Large intestine (tissue), 3 donors: ENCODE results near the gene ECE2. TPM values are rescaled to one million over a fixed set of nuclear protein-coding genes. Genes with fewer than 3 reads are reported as not detected.

Experiments
- DNase-seq, 2 donors: peaks; one replicate each; pipeline versions ENCODE4 v3.0.0 to v3.0.0-alpha.2; 2013
- H3K27ac ChIP-seq: one replicate; pipeline ENCODE4 v1.5.1; 2013; ENCODE audit warnings: low read length
- H3K27me3 ChIP-seq: 2 replicates; pipeline ENCODE4 v1.6.1; 2013; ENCODE audit warnings: low read length; ENCODE audit not compliant: control insufficient read depth, insufficient read depth
- H3K36me3 ChIP-seq: 2 replicates; pipeline ENCODE4 v1.6.1; 2013; ENCODE audit warnings: low read length; ENCODE audit not compliant: control insufficient read depth, insufficient read depth
- H3K4me1 ChIP-seq: one replicate; pipeline ENCODE4 v1.6.1; 2013; ENCODE audit warnings: low read length; ENCODE audit not compliant: control insufficient read depth, insufficient read depth
- H3K4me3 ChIP-seq: one replicate; pipeline ENCODE4 v1.5.1; 2013; ENCODE audit warnings: low read length
- H3K9me3 ChIP-seq: one replicate; pipeline ENCODE4 v1.6.1; 2013; ENCODE audit warnings: mild to moderate bottlenecking, low read depth, low read length, moderate library complexity; ENCODE audit not compliant: control insufficient read depth
- WGBS: methylation state at CpG from one replicate; pipeline ENCODE4 v1.1.5; 2013; ENCODE audit warnings: low lambda C conversion rate; ENCODE audit not compliant: insufficient coverage; 5-methylcytosine and 5-hydroxymethylcytosine counted together
- polyA plus RNA-seq: library from polyadenylated mRNA; unstranded; fragments of 120-200 nt; gene quantifications from one replicate; pipeline ENCODE4 v1.2.1, GENCODE V29; 2013

Gene ECE2
- polyA plus RNA-seq, 1 donor, result 1.4 TPM

- H3K27me3 ChIP-seq, result peaks cover 14% of the 10 kb centered on the region
- no peak for DNase-seq
Observed at GRCh38 chr3:184240384-184241140, 35.3 kb upstream of the ECE2 start.

GRCh38 chr3:184241141-184241446 lies 34.7 kb upstream of the ECE2 start:
- peaks cover 36% of the 10 kb centered on the region for H3K36me3 ChIP-seq
- peaks cover 4% of the 10 kb centered on the region for H3K4me1 ChIP-seq
- H3K27me3 ChIP-seq, result peaks cover 10% of the 10 kb centered on the region
- no CpG with 5 or more reads among the region's 17 CpGs for WGBS
- no peak for DNase-seq
- no peaks in the 10 kb centered on the region for H3K9me3 ChIP-seq
- H3K4me3 ChIP-seq, result peak overlapping the region; percentile 31
- H3K27ac ChIP-seq, result no peak overlapping the region

More at GRCh38 chr3:184240384-184241140, 35.3 kb upstream of the ECE2 start:
- no CpG with 5 or more reads among the region's 4 CpGs for WGBS
- Histone ChIP-seq H3K4me3 (no peak overlapping the region), H3K4me1 (peaks cover 4% of the 10 kb centered on the region), H3K9me3 (no peaks in the 10 kb centered on the region), H3K36me3 (peaks cover 35% of the 10 kb centered on the region), H3K27ac (no peak overlapping the region)

GRCh38 chr3:184241447-184242296 lies 34.1 kb upstream of the ECE2 start:
- Histone ChIP-seq H3K27me3 (peaks cover 4% of the 10 kb centered on the region), H3K4me3 (peak overlapping the region; percentile 31), H3K9me3 (no peaks in the 10 kb centered on the region), H3K4me1 (peaks cover 4% of the 10 kb centered on the region), H3K36me3 (peaks cover 36% of the 10 kb centered on the region), H3K27ac (no peak overlapping the region)
- WGBS, result no CpG with 5 or more reads among the region's 46 CpGs
- DNase-seq, result peak; percentile 63 to 77

GRCh38 chr3:184242297-184242685 lies 33.5 kb upstream of the ECE2 start:
- DNase-seq, result no peak
- peaks cover 36% of the 10 kb centered on the region for H3K36me3 ChIP-seq
- WGBS, result no CpG with 5 or more reads among the region's 5 CpGs

GRCh38 chr3:184248454-184249411 lies 27.1 kb upstream of the ECE2 start, which contains the start of gene ALG3:
Gene ALG3 (minus strand): TSS chr3:184248962. CDS start chr3:184248940, 22 bp downstream.
- peak within 1 kb of the TSS; percentile 83 for H3K27ac ChIP-seq
- no CpG with 5 or more reads among the region's 49 CpGs for WGBS
- H3K4me1 ChIP-seq, result no peaks in the 10 kb centered on the region

More at GRCh38 chr3:184242297-184242685, 33.5 kb upstream of the ECE2 start:
- Histone ChIP-seq H3K9me3 (no peaks in the 10 kb centered on the region), H3K27me3 (no peaks in the 10 kb centered on the region), H3K4me3 (no peak overlapping the region), H3K27ac (no peak overlapping the region), H3K4me1 (peaks cover 4% of the 10 kb centered on the region)

GRCh38 chr3:184249412-184250166 lies 26.2 kb upstream of the ECE2 start, which contains the start of gene EEF1AKMT4:
Gene EEF1AKMT4 (plus strand): TSS chr3:184249672. CDS start chr3:184249695, 23 bp downstream.
- WGBS, result no CpG with 5 or more reads among the region's 54 CpGs

More at GRCh38 chr3:184248454-184249411, 27.1 kb upstream of the ECE2 start, which contains the start of gene ALG3:
- DNase-seq, result peak; percentile 82 to 87
- no peaks in the 10 kb centered on the region for H3K9me3 ChIP-seq
- no peaks in the 10 kb centered on the region for H3K27me3 ChIP-seq
- peaks cover 20% of the 10 kb centered on the region for H3K36me3 ChIP-seq
- peak within 1 kb of the TSS; percentile 75 for H3K4me3 ChIP-seq

GRCh38 chr3:184250167-184250828 lies 25.5 kb upstream of the ECE2 start:
- H3K9me3 ChIP-seq, result no peaks in the 10 kb centered on the region
- H3K36me3 ChIP-seq, result peaks cover 4% of the 10 kb centered on the region
- peak overlapping the region; percentile 75 for H3K4me3 ChIP-seq
- WGBS, result 5% methylated on average over 2 of the region's 20 CpGs
- H3K4me1 ChIP-seq, result no peaks in the 10 kb centered on the region
- H3K27me3 ChIP-seq, result no peaks in the 10 kb centered on the region
- H3K27ac ChIP-seq, result peak overlapping the region; percentile 50
- peak; percentile 81 to 82 for DNase-seq

More at GRCh38 chr3:184249412-184250166, 26.2 kb upstream of the ECE2 start, which contains the start of gene EEF1AKMT4:
- no peaks in the 10 kb centered on the region for H3K4me1 ChIP-seq
- no peaks in the 10 kb centered on the region for H3K27me3 ChIP-seq
- DNase-seq, result peak; percentile 97 to 98
- peak within 1 kb of the TSS; percentile 75 for H3K4me3 ChIP-seq
- H3K9me3 ChIP-seq, result no peaks in the 10 kb centered on the region
- H3K27ac ChIP-seq, result peak within 1 kb of the TSS; percentile 83
- H3K36me3 ChIP-seq, result peaks cover 11% of the 10 kb centered on the region

GRCh38 chr3:184255291-184256039 lies 20.4 kb upstream of the ECE2 start:
- Histone ChIP-seq H3K27me3 (peaks cover 21% of the 10 kb centered on the region), H3K27ac (no peak overlapping the region), H3K4me1 (peaks cover 5% of the 10 kb centered on the region), H3K4me3 (no peak overlapping the region), H3K9me3 (peaks cover 3% of the 10 kb centered on the region), H3K36me3 (peaks cover 6% of the 10 kb centered on the region)
- 100% methylated on average over 1 of the region's 3 CpGs for WGBS
- no peak for DNase-seq
